ENCODE data around the gene TANGO2.
A peak's percentile ranks its signal among the peaks of the same experiment; 100 is the strongest.

TANGO2 gene, protein sequence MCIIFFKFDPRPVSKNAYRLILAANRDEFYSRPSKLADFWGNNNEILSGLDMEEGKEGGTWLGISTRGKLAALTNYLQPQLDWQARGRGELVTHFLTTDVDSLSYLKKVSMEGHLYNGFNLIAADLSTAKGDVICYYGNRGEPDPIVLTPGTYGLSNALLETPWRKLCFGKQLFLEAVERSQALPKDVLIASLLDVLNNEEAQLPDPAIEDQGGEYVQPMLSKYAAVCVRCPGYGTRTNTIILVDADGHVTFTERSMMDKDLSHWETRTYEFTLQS

DNA sequence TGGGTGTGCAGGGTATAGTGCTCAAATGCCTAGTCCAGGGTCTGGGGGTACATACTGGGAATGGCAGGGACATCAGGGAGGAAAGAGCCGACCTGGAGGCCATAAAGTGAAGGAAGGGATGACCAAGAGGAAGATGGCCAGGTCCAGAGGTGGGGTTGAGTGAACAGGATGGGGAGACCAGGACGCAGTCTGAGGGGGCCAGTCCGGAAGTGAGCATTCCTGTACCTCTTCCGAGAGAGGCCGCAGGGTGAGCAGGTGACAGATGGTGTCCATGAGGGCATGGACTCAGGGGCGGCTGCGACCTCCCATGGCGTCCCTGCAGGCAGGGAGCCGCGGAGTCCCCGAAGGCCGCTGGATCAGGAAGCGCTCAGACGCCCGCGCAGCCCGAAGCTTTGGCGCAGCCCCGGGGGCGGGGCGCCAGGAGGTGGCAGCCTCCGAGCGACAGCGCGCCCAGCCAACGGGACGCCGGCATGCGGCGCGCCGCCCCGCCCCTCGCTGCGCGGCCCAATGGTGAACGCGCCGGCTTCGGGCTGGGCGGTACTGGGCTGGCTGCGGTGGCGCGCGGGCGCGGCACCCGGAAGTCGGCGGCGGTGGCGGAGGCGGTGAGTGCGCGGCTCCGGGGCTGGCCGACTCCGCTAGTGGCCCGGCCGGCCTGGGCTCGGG is at the start of gene TANGO2:
TSS of gene TANGO2 (plus strand) at position 578 of the 663 bp plus-strand sequence. CDS start 15,689 bp downstream, outside the sequence.
- DNase-seq (ENCODE audit: low spot score) = peak; percentile 81

DNA sequence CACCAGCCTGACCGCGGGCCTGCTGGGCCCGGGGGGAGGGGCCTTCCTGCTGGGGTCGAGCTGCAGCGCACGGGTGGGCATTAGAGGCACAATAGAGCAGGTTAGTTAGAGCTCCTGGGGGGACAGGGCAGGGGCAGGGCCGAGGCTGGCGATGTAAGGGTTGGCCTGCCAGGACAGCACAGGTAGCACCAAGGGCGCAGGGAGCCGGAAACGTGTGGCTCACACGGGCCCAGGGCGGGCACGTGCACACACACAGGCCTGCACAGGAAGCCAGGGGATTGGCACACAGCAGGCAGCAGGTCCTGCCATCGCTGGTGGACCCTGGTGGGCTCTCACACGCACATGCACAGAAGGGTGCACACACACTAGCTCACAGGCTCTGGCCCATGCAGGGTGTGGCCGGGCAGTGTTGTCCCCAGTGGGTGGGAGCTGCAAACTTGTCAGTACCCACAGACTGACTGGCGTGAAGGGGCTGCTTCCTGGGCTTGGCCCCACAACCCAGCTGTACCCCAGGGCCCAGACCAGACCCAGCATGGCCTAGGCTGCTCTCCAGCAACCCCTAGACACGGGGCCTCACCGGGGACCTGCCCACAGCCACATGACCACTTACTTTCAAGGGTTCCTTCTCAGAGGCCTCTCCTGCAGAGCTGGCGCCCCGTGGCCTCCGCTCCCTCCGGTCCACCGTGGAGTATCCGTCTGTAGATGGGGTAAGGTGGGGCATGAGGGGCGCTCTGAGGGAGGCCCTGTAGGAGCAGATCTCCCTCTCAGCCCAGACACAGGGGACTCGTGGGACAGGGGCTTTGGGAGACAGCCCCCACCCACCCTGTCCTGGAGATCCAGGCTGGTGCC is 49.4 kb upstream of the TANGO2 start:
- no peak for DNase-seq (ENCODE audit: low spot score)

DNA sequence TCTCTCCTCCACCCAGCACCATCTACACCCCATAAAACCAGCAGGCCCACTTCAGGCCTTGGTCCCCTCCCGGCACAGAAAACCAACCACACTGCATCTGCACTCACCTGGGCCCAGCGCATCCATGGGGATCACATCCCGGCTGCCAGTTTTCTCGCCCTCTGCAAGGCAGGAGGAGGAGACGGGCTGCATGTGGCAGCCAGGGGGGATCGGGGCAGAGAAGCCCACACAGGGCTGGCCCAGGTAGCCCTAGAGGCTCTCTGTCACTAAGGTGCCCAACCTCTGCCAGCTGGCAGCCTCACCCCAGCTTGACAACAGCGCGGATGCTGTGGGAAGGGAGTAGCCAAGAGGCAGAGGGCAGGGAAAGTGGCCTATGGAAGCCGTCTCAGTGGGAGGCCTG is 48.7 kb upstream of the TANGO2 start:
- no peak for DNase-seq (ENCODE audit: low spot score)

DNA sequence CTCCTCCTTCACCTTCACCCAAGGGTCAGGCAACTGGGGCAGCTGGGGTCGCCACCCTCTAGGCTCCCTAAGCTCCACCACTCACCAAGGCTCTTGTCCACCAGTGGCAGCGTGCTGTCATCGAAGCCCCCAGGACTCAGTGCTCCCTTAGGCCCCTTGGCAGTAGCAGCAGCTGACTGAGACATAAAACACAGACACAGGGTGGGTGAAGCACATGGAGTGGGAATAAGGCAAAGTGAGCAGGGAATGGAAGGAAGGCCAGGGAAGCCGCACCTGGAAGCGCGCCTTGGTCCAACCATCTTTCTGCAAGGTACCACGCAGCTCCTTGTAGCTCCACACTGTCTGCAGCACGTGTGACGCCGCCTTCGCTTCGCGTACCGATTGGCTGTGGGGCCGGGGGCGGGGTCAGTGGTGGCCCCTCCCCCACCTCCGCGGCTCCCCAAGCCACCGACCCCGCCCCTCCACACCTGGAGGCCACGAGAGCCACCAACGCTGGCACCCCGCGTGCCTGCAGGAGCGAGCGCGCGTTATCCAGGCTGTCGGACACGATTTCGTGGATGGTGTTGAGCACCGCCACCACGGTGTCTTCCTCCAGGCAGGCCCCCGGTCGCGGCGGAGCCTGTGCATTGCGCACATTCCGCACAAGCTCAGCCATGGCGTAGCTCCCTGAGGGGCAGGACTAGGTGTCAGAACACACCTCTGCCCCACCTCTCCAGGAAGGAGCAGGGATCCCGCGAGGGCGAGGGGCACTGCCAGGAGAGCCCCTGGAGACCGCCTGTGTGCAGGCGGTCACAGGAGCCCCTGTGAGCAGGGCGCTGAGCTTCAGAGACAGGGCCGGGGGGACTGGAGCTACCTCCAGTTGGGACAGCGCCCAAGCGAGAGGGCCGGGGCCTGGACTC is 48.0 kb upstream of the TANGO2 start:
- no peak for DNase-seq (ENCODE audit: low spot score)

DNA sequence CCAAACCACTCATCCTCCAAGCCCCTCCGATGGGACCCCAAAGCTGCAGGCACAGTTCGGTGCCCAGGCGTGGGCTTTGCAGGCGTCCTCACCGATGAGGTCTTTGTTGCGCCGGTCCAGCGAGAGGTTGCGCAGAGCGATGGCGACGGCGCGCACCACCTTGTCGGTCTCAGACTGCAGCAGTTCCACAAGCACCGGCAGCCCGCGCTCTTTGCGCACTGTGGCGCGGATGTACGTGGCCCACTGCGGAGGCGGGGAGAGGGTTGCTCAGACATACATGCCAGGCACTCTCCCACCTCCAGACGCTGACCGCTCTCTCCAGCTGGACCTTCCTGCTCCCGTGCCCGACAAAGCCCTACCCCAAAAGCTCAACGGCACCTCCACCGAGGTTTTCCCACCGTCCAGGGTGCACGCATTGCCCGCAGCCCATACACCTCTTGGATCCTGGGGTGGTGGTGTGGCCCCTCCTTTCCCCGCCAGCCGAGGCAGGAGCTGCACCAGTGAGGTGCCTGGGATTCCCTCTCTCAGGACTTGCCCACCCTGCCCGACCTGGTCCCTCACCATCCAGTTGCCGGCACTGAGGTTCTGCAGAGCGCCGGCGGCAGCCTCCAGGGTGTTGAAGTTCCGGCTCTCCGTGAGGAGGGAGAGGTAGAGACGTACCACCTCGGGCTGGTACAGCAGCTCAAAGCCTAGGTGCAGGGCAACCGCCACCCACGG is 47.2 kb upstream of the TANGO2 start:
- no peak for DNase-seq (ENCODE audit: low spot score)

DNA sequence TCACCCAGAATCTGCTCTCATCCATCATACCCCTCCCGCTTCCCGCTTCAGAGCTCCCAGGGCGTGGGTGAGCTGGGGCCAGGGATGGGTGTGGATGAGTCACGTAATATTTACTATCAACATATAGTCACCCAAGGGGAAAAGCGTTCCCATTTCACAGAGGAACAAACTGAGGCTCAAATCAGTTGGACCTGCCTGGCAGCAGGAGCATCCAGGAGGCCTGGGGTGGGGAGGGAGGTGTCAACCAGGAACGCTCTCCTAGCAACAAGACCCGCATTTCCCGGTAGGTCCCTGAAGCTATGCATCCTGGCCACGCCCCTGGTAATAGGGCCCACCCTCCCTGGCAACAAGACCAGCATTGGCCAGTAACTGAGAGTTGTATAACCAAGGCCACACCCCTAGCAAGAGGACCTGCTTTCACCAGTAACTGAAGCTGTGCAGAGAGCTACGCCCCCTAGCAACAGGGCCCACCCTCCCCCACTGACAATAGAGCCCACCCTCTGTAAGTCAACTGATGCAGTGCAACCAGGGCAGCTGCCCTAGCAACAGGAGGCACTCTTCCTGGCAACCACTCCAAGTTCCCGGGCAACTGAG is 46.5 kb upstream of the TANGO2 start:
- DNase-seq (ENCODE audit: low spot score) = peak; percentile 88

DNA sequence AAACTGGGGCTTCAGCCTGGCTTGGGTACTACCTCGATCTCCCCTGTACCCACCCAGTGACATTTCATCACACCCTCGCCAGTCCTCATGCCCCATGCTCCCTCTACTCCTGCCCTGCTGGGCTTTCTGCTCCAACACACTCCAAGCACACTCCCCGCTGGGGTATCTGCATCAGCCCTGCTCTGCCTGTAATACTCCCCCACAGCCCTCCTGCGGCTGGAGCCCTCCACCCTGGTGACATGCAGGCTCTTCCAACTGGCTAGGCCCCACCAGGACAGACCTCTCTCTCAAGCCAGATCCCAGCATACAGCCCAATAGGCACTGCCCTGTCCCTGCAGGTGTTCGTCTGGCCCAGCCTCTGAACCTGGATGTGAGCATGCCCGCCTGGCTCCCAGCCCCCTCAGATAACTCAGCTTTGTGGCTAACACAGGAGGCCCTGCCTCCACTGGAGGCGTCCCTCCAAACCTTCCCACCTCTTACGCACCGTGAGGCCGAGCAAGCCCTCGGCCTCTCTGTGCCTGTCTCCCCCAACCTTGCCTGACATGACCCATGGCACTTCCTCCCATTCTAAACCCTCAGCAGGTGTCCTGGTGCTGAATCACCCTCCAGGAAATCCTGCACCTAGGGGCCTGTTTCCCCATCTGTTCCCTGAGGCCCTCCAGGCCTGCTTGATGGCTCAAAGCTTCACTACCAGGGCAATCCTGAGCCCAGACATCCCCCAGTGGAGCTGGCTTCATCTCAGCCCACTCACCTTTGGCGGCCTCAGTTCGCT is 45.8 kb upstream of the TANGO2 start:
- peak; percentile 57 for DNase-seq (ENCODE audit: low spot score)

DNA sequence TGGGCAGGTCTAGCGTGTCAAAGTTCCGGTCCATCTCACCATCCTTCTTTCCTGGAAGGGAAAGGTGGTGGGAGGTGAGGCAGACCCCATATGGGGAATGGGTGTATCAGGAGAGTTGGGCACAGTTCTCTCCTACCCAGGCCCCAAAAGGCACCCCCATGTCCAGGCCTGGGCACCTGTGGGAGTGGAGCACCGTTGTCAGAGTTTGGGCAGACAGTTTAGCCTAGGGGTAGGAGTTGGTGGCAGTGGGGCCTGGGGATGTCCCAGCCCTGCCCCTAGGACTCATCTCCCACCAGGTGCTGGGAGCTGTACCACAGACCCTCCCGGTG is 45.2 kb upstream of the TANGO2 start:
- no peak for DNase-seq (ENCODE audit: low spot score)

DNA sequence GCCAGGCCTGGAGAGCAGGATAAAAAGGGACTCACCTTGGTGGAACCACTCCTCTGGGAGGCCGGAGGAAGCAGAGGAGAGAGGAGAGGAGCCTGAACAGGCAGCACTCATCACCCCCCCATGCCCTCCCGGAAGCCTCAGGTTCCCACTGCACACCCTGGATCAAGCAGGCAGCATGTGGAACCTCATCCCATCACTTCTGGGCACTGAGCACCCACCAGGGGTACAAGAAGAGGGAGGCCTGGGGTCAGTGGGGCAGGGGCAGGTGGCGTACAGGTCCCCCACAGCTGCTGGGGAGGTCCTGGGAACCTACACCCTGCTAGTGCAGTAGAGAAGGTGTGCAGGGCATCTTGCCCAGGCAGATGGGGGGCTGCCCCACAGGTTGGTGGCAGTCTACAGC is 44.2 kb upstream of the TANGO2 start:
- no peak for DNase-seq (ENCODE audit: low spot score)

DNA sequence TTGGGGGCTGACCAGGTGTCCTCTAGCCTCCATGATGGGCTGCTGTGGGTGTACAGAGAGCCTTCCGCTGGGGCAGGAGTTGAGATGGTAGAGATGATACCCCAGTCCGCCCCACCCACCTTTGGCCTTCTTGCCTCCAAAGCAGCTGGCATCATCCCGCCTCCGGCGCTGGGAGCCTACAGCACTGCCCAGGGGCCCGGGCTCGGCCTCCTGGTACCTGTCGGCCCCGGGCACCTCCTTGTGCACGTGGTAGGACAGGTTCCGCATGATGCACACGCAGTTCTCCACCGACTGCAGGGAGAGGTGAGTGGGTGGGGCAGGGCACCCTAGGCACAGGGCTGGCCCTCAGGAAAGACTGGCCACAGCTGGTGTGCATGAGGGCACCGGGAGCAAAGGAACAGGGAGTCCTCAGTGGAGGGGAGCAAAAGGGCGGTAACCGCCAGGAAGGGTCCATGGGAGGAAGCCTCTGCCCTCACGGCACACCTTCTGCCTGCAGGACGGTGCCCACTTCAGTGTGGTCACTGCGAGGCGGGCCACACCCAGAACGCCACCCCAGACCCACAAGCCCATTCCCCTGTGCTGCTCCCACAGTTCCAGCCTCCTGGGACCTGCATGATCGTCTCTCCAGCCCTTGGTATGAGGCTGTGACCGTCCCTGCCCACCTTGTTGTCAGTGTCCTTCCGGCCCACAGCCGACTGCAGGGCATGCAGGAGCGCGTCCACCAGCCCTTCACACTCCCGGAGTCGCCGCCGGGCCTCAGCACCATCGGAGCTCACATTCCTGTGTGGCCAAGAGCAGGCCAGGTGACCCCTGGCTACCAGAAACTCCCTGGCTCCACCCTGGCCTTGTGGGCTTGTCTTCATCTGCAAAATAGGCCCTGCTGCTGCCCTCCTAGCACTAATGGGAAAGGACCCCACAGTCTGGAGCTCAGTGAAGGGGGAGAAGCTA is 43.3 kb upstream of the TANGO2 start:
- no peak for DNase-seq (ENCODE audit: low spot score)

DNA sequence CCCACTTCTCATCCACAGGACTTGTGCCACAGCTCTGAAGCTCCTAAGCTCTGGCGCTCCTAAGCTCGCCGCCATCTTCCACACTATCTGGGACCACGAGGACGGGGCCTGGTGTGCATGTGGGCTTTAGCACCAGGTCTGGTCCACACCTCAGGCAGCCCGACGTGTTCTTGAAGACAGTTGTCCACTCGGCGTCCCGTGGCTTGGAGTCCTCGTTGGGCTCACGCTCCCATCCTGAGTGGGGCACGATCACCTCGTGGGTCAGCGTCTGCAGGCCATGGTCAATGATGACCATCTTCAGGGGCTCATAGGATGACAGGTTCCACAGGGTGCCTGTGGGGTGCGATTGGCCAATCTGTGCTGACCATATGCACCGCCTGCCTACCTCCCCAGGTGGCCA is 42.2 kb upstream of the TANGO2 start:
- no peak for DNase-seq (ENCODE audit: low spot score)

DNA sequence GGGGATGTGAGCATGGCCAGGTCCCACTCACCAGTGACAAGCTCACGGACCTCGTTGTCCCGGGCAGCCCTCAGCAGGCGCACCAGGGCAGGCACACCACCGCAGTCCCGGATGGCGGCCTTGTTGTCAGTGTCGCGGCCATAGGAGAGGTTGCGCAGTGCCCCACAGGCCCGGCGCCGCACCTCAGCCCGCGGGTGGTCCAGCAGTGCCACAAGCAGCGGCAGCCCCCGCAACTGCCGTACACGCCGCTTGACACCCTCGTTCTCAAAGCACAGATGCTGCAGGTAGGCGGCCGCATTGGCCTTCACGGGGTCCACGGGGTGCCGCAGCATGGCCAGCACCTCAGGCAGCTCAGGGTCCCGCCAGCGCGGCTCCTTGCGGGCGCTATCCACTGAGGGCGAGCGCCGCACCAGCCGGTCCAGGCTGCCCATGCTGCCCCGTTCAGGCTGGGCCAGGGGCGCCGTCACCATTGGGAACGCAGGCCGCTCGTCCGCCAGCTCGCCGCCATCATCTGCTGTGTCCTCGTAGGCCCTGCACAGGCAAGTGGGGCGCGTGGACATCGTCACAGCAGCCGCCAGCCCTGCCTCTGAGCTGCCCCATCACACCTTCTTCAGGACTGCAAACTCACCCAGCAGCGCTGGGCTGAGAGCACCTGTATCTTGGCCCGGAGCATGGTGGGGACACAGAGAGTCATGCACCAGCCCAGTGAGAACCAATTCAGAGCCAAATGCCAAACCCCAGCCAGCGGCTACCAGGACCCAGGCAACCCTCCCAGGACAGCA is 41.0 kb upstream of the TANGO2 start:
- DNase-seq (ENCODE audit: low spot score) = no peak

DNA sequence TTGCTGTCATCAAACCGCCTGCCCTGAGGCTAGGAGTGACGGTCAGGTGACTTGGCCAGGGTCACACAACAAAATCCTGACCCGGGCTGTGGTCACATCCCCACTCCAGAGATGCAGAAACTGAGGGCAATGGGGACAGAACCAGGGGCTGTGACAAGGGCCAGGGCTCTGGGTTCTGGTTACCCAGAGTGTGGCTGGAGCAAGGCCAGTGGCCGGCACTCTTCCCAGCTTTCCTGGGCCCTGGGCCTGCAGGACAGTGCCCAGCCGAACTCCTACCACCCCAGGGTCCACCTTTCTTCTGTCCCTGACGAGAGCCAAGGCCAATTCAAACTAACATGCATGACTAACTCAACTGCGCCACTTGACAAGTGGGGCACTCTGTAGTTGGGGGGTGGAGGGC is 40.1 kb upstream of the TANGO2 start:
- DNase-seq (ENCODE audit: low spot score) = no peak

DNA sequence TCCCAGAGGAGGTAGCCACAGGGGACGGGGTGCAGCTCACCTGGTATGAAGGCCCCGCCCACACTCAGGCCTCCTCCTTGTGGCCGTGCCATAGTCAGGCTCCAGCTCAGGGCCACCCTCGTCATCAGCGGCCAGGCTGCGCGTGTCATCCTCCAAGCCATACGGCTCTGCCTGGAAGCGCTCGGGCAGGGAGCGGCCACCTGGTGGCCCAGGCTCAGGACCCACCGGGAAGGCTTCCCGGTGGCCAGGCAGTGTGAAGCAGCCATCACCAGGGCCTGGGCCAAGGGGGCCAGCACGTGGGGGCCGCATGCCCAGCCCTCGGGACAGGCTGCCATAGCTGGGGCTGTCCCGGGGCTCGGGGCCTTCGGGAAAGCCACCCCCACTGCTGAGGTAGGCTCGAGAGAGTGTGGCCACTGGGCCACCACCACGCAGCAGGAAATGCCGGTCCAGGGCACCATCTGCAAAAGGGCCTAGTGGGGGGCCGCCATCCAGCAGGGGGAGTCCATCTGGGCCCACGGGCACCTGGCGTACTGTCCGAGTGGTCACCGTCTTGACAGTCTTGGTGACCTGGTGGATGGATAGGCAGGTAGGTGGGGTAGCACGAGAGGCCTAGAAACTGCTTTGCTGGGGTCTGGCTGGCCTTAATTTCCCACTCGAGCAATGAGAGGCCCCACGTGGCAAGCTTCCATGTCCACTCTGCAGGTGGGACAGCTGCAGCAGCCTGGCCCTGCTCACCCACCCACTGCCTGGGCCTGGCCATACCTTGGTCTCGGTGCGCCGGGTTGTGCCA is 39.5 kb upstream of the TANGO2 start:
- no peak for DNase-seq (ENCODE audit: low spot score)

DNA sequence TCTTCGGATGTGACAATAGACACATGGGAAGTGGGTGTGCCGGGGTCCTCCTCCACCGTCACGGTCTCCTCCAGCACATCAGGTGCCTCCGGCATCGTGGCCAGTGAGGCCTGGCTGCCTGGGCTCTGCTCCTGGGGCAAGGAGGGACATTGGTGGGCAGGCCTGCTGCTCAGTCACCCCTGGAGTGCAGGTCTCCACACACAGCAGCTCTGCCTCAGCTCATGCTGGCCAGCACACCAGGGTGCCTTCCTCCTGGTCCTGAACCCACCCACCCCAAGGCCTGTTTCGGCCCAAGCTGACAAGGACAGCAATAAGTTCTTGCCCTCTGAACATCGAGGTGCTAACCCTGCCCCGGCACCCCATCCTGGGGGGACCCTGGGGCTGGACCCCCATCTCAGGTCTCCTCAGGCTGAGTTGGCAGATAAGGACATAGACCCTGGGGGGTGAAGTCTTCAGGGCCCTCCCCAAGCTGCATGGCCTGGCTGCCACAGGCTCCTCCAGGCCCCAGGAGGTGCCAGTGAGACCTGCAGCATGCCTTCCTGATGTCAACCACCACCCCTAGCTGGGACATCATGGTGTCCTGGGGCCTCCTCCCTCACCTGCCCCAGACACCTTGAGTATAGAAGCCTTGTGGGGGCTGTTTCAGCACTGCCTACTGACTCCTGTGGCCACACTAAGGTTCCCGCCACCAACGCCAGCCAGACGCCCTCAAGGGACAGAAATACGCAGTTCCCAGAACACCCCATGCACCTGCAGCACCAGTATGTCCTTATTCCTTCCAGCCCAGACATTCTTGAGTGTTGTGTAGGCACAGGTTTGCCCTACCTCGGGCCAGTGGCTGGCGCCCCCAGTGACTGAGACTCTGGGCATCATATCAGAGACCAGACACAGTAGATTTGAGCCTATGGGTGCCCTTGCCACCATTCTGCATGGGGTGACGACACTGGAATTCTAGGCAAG is 38.7 kb upstream of the TANGO2 start:
- DNase-seq (ENCODE audit: low spot score) = no peak

DNA sequence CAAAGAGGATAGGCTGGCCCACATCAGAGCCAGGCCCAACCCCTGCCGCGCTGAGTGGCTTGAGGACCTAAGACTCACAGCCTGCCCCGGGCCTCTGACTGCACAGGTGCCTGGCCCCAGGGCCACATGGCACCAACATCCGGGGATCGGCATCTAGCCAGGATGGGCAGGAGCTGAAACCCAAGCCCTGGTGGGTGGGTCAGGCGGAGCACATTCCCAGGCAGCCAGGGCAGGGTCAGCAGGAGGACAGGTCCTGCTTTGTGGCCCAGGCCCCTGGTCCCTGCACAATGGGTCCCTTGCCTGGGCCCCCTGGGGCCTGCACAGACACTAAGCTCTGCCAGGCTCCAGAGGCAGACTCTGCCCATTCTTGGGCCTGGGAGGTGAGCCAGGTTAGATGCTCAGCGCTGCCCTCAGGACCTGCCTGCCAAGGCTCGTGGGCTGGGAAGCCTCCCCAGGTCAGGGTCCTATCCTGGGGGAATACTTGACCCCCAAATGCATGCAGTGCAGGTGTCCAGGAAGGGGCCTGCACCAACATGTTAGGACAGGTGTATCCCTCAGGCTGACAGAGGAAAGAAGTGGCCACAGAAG is 37.8 kb upstream of the TANGO2 start:
- DNase-seq (ENCODE audit: low spot score) = no peak

All from cerebellar cortex (tissue), 1 donor.